A204.1 (cell line): ENCODE data around the gene SCARB1.
"Not testable (repeated sequence)": the region's sequence is repeated elsewhere in the genome, so short reads cannot be mapped to it uniquely, and the experiment has no call there.

ENCODE experiments used
- FAIRE-seq: peaks from 2 replicates; lab custom pipeline; 2012; peaks lifted over from hg19 to GRCh38; lab: Jason Lieb, UNC

The SCARB1 gene

DNA sequence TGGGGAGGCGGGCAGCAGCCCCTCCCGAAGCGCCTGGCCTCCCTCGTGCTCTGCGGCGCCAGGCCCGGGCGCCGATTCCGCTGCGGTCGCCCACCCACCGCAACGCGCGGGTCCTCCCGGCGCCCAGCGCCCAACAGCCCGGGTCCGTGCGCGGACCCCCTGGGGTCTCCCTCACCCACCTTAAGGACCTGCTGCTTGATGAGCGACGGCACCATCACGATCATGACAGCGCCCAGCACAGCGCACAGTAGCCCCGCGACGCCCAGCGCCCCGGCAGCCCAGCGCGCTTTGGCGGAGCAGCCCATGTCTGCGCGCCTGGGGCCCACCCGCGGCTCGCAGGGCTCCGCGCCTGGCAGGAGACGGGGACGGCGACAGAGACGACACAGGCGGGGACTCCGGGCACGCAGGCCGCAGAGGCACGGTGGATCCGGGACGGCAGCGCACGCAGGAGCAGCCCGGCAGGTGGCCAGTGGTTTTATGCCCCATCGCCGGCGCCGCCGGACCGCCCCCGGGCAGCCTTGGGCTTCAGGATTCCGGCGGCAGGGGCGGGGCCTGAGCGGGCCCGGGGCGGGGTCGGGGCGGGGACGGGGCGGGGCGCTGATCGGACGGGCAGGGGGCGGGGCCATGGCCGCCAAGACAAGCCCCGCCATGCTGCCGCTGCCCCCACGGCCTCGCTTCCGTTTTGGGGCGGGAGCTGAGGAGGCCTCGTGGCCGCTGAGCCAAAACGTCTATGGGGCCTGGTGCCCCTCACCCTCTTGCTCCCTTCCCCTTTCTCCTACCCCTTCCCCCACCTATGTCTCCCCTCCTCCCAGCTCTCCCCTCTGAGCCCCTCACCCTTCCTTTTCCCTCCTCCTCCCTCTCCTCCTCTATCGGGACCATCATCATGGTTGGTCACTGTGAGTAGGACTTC is at the start of gene SCARB1:
SCARB1 (minus strand) TSS at position 449 of the 910 bp plus-strand sequence; CDS start at position 305, 144 bp downstream.
- FAIRE-seq: no peak

DNA sequence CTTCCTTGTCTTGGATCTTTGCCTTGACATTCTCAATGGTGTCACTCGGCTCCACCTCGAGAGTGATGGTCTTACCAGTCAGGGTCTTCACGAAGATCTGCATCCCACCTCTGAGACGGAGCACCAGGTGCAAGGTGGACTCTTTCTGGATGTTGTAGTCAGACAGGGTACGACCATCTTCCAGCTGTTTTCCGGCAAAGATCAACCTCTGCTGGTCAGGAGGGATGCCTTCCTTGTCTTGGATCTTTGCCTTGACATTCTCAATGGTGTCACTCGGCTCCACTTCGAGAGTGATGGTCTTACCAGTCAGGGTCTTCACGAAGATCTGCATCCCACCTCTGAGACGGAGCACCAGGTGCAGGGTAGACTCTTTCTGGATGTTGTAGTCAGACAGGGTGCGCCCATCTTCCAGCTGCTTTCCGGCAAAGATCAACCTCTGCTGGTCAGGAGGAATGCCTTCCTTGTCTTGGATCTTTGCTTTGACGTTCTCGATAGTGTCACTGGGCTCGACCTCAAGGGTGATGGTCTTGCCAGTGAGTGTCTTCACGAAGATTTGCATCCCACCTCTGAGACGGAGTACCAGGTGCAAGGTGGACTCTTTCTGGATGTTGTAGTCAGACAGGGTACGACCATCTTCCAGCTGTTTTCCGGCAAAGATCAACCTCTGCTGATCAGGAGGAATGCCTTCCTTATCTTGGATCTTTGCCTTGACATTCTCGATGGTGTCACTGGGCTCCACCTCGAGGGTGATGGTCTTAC is 49.0 kb upstream of the SCARB1 start:
- not testable (repeated sequence) for FAIRE-seq

DNA sequence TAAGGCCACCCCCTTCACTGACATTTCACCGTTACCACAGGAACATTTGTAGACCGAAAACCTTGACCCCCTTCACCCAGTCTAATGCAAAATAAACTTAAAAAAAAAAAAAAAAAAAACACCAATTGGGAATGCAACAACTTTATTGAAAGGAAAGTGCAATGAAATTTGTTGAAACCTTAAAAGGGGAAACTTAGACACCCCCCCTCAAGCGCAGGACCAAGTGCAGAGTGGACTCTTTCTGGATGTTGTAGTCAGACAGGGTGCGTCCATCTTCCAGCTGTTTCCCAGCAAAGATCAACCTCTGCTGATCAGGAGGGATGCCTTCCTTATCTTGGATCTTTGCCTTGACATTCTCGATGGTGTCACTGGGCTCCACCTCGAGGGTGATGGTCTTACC is 47.9 kb upstream of the SCARB1 start:
- not testable (repeated sequence) for FAIRE-seq

GRCh38 chr12:124910561-124911478 is 47.2 kb upstream of the SCARB1 start:
- no peak for FAIRE-seq

GRCh38 chr12:124909831-124910560 is 46.3 kb upstream of the SCARB1 start:
- FAIRE-seq: no peak

GRCh38 chr12:124906606-124907261 is 43.1 kb upstream of the SCARB1 start:
- FAIRE-seq: peak; percentile 79

GRCh38 chr12:124904306-124905098 is 40.8 kb upstream of the SCARB1 start:
- no peak for FAIRE-seq

- FAIRE-seq: no peak
These were observed 39.3 kb upstream of the SCARB1 start for GRCh38 chr12:124902916-124903315.

DNA sequence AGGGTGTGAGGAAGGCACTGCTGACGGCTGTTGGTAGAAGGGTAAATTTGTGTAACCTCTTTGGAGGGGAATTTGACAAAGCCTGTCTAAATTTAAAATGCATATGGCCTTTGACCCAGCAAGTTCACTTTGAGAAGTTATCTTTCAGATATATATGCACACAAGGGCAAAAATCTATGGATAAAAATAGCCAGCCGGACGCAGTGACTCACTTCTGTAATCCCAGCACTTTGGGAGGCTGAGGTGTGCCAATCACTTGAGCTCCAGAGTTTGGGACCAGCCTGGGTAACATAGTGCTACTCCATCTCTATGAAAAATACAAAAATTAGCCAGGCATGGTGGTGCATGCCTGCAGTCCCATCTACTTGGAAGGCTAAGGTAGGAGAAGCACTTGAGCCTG is 37.3 kb upstream of the SCARB1 start:
- no peak for FAIRE-seq

DNA sequence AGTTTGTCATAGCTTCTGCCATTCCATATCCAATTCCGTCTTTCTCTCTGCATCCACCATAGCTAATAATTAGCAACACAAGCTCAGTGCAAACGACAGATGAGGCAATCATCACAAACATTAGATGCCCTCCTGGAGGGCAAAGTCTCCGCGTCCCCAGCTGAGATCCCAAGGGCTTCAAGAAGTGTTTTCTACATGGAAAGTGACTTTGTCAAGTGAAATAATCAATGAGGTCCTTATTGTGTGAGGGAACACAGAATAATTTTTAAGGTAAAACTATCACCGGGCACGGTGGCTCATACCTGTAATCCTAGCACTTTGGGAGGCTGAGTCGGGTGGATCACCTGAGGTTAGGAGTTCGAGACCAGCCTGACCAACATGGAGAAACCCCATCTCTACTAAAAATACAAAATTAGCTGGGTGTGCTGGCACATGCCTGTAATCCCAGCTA is 36.7 kb upstream of the SCARB1 start:
- not testable (repeated sequence) for FAIRE-seq

DNA sequence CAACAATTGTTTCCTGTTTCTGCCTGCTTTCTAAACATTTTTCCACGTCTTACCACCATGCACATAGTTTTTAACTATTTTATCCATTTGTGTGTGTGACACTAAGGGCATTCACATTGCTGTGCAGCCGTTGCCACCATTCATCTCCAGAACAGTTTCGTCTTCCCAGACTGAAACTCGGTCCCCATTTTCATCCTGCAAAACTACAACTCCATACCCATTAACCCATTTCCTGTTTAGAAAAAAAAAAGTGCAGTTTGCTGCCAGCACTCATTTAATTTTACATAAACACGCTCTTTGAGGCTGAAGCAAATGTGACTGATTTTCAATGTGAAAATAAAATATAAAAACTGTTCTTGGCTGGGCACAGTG is 35.2 kb upstream of the SCARB1 start:
- FAIRE-seq: no peak

GRCh38 chr12:124898200-124898922 is 34.7 kb upstream of the SCARB1 start:
- FAIRE-seq: no peak

GRCh38 chr12:124896461-124896860 is 32.8 kb upstream of the SCARB1 start:
- no peak for FAIRE-seq

DNA sequence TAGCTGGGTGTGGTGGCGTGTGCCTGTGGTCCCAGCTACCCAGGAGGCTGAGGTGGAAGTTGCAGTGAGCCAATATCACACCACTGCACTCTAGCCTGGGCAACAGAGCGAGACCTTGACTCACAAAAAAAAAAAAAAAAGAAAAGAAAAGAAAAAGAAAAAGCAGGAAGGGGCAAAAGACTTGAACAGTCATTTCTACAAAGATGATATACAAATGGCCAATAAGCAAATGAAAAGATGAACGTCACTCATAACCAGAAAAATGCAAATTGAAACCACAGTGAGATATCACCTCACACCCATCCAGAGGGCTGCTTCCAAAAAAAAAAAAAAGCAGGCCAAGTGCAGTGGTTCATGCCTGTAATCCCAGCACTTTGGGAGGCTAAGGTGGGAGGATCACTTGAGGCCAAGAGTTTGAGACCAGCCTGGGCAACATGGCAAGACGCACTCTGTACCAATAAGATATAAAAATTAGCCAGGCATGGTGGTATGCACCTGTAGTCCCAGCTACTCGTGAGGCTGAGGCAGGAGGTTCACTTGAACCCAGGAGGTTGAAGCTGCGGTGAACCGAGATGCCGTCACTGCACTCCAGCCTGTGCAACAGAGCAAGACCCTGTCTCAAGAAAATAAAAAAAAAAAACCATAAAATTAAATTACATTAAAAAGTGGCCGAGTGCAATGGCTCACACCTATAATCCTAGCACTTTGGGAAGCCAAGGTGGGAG is 30.3 kb upstream of the SCARB1 start:
- no peak for FAIRE-seq

DNA sequence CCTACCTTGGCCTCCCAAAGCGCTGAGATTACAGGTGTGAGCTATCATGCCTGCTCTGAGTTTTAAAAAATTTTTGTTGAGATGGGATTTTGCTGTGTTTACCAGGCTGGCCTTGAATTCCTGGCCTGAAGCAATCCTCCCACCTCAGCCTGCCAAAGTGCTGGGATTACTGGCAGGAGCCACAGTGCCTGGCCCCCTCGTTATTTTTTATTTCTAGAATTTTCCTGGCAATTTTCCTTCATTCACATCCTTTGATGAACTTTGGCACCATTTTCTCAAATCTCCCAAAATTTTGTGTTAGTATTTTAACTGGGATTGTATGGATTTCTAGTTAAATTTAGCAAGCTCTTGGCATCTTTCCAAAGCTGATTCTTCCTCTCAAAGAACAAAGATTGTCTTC is 24.6 kb upstream of the SCARB1 start:
- no peak for FAIRE-seq

DNA sequence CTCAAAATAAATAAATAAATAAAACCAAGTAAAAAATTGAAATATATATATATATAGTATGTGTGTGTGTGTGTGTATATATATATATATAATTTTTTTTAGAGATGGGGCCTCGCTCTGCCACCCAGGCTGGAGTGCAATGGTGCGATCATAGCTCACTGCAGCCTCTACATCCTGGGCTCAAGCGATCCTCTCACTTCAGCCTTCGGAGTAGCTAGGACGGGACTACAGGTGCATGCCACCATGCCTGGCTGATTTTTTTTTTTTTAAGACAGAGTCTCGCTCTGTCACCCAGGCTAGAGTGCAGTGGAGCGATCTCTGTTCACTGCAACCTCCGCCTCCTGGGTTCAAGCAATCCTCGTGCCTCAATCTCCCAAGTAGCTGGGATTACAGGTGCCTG is 24.1 kb upstream of the SCARB1 start:
- FAIRE-seq: not testable (repeated sequence)

DNA sequence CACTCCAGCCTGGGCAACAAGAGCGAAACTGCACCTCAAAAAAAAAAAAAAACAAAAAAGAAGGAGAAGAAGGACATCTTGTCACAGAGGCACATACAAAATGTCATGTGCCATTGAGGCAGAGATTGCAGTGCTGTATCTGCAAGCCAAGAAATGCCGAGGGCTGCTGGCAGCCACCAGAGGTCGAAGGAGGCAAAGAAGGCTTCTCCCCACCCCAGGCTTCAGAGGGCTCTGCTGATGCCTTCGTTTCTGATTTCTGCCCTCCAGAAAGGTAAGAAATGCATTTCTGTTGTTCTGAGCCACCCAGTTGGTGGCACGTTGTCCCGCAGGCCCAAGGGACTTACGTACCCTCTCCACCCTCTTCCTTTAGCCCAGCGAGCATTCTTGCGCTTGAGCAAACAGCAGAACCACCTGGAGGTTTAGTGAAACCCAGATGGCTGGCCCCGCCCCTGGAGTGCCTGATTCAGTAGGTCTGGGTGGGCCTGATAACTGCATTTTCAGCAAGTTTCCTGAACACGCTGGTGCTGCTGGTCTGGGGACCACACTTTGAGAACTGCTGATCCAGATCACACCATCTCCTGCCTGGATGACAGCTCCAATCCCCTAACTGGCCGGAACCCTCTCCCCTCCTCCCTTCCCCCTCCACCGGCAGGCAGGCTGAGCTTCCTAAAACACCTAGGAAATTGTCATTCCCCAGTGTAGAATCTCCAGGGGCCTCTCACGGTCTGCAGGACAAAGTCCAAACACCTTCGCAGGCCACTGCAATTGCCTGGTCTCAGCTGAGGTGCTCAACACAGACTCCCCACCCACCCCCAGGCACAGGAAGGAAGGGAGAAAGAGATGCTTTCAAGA is 21.1 kb upstream of the SCARB1 start:
- FAIRE-seq: no peak
